Measurements from ENCODE around the gene TMEM132E.
A peak's percentile ranks its signal among the peaks of the same experiment; 100 is the strongest.

The TMEM132E gene

DNA sequence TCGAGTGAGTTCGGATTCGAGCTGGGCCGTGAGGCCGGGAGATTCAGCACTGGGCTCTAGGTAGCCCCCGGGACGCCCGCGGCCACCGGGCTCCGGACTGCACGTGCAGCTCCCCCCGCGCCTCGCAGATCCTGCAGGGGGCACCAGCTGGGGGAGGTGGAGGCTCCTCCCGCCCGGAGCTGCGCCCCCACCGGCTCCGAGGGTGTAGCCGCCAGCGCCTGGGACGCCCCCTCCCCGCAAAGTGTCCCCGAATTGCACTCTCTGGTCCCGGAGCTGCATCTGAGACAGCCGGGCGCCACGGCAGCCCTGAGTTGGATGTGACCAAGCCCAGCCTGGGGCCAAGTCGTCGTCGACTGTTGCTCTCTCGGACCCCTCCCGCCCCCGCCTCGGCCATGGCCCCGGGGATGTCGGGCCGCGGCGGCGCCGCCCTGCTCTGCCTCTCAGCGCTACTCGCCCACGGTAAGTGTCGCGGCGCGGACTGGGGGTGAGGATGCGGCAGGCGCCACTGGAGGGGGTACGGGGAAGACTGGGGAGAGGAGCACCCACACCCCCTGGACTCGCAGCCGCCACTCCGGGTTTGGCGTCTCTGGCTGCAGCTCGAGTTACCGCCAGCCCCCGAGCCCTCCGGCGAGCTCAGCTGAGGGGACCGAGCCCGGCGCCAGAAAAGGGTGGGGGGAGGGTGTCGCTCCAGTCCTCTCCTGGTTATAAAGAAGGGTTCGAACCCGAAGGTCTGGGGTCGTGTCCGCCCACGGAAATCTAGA is 1.5 kb downstream of the TMEM132E start:
- TF ChIP-seq, protein P1, sequence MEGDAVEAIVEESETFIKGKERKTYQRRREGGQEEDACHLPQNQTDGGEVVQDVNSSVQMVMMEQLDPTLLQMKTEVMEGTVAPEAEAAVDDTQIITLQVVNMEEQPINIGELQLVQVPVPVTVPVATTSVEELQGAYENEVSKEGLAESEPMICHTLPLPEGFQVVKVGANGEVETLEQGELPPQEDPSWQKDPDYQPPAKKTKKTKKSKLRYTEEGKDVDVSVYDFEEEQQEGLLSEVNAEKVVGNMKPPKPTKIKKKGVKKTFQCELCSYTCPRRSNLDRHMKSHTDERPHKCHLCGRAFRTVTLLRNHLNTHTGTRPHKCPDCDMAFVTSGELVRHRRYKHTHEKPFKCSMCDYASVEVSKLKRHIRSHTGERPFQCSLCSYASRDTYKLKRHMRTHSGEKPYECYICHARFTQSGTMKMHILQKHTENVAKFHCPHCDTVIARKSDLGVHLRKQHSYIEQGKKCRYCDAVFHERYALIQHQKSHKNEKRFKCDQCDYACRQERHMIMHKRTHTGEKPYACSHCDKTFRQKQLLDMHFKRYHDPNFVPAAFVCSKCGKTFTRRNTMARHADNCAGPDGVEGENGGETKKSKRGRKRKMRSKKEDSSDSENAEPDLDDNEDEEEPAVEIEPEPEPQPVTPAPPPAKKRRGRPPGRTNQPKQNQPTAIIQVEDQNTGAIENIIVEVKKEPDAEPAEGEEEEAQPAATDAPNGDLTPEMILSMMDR (conservative IDR thresholded peaks at IDR 0.05; ENCODE audit: low read length) = no peak
- no peak overlapping the region for H3K4me3 ChIP-seq (ENCODE audit: low read length)
- no peak for DNase-seq (ENCODE audit: low read depth)

- TF ChIP-seq, protein P1 (conservative IDR thresholded peaks at IDR 0.05; ENCODE audit: low read length) = no peak
- DNase-seq (ENCODE audit: low read depth) = no peak
- no peak overlapping the region for H3K4me3 ChIP-seq (ENCODE audit: low read length)
Measured at GRCh38 chr17:34581446-34582184, 2.2 kb downstream of the TMEM132E start.

GRCh38 chr17:34582185-34582900 is 3.0 kb downstream of the TMEM132E start:
- TF ChIP-seq, protein P1 (conservative IDR thresholded peaks at IDR 0.05; ENCODE audit: low read length) = no peak
- no peak for DNase-seq (ENCODE audit: low read depth)
- H3K4me3 ChIP-seq (ENCODE audit: low read length) = no peak overlapping the region

GRCh38 chr17:34582901-34583245 is 3.5 kb downstream of the TMEM132E start:
- TF ChIP-seq, protein P1 (conservative IDR thresholded peaks at IDR 0.05; ENCODE audit: low read length) = no peak
- no peak for DNase-seq (ENCODE audit: low read depth)
- H3K4me3 ChIP-seq (ENCODE audit: low read length) = no peak overlapping the region

GRCh38 chr17:34584805-34585416 is 5.5 kb downstream of the TMEM132E start:
- H3K4me3 ChIP-seq (ENCODE audit: low read length) = no peak overlapping the region
- TF ChIP-seq, protein P1 (conservative IDR thresholded peaks at IDR 0.05; ENCODE audit: low read length) = peak; percentile 26; the same call in 1 of the 2 replicates
- DNase-seq (ENCODE audit: low read depth) = peak; percentile 13

- DNase-seq (ENCODE audit: low read depth) = no peak
- TF ChIP-seq, protein P1 (conservative IDR thresholded peaks at IDR 0.05; ENCODE audit: low read length) = no peak
- no peak overlapping the region for H3K4me3 ChIP-seq (ENCODE audit: low read length)
Measured at GRCh38 chr17:34586346-34586846, 7.0 kb downstream of the TMEM132E start.
